ENCODE measurements around the gene PTGDR2.

Gene PTGDR2

DNA sequence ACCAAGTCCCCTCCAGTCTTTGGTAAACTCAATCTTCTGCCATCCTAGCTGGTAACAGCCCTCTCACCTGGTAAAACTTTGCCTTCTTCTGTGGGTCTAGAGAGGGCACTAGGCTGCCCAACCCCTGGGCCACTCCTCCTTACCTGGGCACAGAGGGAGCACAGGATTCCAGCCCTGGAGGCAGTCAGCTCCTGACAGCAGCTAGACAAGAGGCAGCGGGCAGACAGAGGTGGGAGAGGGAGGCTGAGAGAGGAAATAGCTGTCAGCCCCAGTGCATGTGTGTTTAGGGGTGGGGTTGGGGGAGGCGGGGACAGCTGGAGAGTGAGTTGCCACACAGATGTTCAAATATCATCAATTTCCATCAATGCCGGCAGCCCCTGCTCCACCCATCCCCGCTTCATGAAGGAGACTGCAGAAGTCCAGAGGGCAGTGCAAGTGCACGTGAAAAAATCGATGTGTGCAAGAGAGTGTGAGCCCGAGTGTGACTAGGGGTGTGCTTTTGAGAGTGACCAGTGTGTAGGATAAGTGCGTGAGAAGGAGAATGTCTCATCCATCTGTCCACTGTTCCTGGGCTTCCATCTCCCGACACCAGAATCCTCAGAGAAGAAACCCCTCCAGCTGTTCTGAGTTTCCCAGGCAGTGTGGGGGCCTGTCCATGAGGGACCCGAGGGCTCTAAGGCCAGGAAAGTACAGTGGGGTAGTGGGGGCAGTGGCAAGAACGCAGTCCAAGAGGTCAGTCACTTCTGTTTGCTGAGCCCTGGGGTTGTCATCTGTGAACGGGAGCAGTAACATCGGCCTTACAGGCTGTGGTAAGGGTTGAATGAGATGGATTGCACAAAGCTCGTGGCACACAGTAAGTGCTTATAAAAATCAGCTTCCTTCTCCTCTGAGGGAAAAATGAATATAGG is at the start of gene PTGDR2:
TSS of gene PTGDR2 (minus strand) at position 225 of the 908 bp plus-strand sequence. CDS start 2,228 bp downstream, outside the sequence.
- DNase-seq: no peak

DNA sequence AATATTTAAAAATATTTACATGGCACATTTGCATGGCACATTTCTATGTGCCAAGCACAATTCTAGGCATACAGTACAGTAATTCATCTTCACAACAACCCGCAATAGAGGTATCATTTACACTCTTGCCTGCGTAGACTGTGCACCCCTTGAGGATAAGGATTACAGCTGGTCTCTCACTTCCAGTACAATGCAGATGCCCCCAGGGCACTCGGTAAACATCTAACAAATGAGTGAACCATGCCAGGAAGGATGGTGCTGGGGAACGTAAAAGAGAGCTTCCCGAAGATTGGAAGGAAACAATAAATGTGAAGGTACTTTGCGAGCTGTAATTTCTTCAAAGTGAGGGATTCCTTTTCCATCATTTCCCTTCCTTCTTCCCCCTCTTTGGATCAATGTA is 49.3 kb upstream of the PTGDR2 start:
- no peak for DNase-seq

DNA sequence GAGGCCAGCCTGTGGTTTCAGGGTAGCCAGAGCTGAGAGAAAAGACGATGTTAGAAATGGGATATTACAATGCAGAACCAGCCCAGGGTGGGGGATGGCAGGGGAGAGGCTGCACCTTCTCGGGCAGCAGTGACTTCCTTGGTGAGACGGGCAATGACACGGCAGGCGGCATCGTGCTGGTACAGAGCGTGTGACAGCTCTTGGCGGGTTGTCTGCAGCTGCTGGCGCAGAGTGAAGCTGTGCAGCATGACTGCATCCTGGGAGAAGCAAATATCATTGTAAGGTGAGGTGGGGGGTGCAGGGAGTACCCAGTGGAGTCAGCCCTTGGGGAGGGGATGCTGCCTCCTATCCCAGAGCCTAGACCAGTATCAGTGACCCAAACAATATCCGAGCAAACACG is 46.9 kb upstream of the PTGDR2 start:
- DNase-seq: no peak

DNA sequence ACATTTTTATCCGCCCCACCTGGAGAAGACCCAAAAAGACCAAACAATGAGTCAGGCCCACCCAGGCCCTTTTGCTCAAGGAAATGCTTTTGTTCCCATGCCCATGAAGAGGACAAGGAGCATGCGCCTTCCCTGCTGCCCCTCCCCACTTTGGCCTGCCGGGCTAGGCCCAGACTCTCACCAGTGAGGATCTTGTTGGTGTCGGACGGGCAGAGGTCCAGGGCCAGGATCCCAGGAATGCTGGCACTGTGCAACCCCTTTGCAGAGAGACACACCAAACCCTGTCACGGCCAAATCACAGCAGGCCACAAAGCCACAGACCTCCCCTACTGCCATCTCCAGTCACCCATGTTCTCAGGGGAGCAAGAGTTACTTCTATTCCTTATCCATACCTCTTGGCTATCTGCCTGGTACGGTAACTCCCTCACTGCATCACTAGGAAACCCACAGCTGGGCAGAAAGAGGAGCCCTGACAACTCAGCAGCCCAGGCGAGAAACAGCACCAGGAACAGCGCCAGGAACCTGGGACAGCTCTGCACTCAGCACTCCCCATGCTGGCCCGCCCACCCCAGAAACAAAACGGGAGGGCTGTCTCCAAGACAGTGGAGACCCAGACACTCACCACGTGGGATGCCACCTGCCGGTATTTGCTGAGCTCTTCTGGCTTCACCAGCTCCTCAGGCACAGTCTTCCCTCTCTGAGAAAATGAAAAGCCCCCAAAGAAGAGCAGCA is 45.1 kb upstream of the PTGDR2 start:
- DNase-seq: no peak

DNA sequence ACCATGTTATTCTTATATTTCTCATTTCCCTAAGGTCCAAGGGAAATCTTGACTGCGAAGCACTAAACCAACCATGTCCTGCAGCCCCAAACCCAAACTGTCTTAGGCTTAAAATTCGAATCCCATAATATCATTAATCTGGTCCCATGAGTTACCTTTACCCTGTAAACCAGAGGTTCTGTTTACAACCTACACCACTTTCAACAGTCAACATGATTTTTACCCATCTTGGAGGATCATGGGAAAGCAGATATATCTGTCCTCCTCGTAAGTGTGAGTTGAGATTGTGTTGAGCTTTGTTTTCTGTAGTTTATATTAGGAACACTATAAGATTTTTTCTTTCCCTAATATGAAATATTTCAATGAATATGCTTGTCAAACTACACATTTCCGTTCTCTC is 44.2 kb upstream of the PTGDR2 start:
- DNase-seq: no peak

DNA sequence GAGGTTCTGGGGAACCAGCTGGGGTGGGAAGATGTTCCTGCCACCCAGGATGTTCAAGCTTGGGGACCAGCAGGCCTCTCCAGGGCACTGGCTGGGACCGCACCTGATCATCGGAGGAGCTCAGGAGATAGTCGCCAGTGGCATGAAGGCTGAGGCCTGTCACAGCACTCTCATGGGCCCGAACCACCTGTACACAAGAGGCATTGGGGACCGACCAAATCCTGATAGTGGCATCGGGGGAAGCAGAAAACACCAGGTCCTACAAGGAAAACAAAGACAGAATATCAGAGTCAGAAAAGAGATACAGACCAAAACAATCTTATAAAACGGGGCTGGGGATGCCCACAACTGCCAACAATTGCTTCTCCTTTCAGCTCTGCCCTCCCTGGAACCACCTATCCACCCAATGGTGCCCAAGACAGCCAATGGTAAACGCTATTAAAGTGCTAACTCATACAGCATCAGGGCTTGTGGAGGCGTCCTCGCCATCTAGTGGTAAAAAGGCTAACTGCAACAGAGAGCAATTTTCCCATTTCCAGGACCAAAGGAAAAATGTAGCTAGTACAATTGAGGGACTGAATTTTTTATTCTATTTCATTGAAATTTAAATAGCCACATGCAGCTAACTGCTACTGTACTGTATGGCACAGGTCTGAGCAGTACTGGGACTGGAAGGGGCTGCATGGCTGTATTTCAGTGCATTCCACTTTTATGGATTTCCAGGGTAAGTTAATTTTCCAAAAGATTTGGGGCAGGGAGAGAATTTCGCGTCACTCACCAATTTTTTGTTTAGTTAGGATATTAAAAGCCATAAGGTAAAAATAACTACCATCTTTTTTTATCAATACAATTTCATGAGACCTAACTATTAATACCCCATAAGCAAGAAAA is 43.5 kb upstream of the PTGDR2 start:
- DNase-seq: peak; percentile 45

DNA sequence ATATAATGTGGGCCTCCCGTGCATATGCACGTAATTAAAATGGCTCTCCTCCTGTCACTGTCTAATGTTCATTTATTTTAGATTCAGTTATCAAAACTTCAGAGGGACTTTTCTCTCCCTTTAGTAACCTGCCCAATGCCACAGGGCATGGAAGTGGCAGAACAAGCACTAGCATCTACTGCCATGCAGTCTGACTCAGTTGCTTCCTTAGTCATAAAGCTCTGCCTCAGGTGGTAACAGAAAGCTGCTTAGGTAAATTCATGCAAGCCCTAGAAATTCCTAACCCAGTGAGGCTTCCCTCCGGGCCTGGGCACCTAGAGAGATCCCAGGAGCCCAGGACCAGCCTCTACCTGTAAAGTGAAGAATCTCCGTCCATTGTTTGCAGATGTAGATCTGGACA is 41.7 kb upstream of the PTGDR2 start:
- DNase-seq: no peak

DNA sequence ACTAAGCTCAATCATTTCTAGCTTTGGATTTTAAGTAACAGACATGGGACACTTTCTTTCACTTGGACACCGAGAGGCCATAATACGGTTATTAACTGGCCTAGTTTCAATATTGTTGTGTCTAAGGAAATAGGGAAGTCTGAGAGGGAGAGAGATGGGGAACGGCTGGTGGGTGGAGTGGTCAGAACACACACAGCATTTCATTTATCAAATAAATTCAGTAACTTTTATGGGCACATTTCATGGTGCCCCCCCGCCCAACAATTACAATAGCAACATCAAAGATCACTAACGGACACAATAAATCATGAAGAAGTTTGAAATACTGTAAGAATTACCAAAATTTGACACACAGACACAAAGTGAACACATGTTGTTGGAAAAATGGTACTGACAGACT is 39.9 kb upstream of the PTGDR2 start:
- DNase-seq: no peak

DNA sequence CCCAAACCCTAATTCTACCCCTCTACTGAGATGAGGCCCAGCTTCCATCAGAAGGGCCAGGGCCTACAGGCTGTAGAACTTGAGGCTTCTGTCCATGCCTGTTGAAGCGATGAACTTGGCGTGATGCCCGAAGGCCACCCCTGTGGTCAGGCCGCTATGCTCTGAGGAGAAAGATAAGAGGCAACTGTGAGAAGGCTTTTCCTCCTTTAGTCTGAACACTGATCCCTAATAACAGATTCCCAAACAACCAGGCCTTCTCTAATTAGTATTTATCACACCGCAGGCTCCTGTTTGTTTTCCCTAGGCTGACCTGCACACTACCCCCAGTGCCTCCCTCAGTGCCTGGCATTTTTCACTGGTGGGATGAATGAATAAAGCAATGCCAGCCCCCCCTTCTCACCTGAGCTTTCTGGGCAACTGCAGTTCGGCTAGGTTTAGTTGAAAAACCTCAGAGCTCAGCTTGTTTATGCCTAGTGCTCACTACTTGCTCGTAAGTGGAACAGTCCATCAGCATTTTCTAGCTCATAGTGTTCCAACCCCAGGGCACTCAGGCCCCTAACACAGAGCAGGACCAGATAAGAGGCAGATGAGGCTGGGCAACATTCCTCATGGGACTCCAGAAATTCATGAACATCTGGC is 35.5 kb upstream of the PTGDR2 start:
- DNase-seq: no peak

DNA sequence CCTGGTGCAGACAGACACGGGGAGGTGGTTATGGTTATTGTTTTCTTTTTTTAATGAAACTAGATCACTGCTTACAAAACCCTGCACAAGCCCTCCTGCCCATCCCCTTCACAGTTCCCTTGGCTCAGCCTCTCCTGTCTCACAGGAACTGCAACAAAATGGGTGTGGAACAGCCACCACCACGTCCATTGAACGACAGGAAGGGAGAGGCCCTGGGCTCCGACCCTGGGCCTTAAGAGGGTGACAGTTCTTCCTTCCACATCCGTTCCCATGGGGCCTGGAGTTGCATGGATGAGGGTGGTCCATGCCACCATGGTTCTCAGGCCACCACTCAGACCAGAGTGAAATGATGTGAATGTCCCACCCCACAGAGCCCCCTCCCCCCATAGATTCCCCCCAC is 34.9 kb upstream of the PTGDR2 start:
- DNase-seq: no peak

DNA sequence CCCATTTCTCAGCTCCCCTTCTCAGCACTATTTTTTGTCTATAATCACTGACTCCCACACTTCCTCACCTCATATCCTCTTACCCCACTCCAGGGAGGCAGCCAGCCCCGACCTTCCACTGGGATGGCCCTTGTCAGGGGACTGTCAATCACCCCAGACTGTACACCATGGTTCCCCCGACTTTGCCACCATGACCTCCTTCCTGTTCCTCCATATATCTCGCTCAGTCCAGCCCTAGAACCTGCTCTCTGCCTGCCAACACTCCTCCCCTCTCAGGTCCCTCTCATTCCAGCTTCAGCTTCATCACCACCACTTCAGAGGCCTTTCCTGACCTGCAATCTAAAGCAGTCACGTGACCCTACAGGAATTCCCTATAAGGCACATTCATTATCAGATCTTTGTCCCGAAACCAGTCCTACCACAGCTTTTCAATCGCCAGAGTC is 34.1 kb upstream of the PTGDR2 start:
- DNase-seq: no peak

DNA sequence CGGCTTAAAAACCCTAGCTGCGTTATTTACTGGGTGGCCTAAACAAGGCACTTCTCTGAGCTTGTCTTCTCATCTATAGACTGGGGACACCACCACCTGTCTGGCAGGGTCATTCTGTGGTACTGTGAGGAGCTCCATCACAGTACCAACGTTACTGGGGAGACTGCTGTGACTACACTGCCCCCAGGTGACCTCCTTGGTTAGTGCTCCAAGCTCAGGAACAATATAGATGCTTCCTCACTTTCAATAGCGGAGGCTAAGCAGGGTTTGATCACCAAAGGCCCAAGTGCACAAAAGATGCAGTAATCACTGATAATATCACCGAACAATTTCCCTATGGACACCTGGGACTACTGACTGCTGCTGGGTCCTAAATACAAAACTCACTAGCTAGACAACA is 31.8 kb upstream of the PTGDR2 start:
- no peak for DNase-seq

DNA sequence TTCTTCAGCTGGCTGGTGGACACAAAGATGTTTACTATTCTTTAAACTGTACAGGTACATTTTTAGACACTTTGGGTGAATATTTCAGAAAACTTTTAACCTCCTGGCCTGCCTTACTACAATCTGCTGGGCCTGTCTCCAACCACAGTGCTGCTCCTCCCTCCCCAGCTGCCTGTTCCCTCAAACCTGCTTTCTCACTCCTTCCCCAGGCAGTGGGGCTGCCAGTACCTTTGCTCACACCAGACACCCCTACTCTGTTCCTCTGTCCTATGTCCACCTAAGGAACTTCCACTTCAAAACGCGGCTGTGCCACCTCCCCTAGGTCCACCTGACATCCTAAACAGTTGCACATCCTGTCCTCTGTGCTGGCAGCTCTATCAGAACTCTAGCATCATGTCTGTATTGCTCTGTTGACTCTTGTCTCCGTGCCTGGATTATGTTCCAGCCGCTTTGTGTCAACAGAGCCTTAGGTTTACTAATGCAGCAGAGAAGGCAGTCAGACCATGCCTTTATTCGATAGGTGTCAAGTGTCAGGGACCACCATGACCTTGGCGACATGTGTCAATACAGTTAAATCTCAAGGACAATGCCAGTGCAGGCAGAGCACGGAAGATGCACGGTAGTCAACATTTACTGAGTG is 25.0 kb upstream of the PTGDR2 start:
- DNase-seq: no peak

DNA sequence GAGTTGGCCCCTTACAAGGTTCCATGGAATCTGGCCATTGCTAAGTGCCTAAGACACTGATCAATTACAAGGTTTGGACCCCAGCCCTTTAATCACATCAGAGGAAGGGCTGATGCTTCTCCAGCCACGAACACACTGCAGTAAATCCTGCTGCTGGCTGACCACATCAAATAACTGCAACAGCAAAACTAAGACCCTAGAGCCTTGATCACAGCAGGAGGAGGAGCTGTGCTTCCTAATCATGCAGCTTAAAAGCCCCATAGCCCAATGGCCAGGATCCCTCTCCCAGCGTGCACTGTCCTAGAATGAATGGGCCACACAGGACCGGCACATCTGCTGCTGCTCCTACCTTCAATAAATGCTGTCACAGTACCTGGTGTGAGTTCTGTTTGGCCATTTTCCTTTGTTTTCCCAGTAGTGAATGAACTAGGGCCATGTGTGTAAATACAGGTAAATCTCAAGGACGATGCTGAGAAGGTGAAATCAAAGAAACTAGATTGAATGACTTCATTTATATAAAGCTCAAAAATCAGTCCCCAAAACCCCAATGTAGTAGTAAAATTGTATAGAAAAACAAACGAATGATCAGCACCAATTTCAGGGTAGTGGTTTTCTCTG is 24.3 kb upstream of the PTGDR2 start:
- no peak for DNase-seq

DNA sequence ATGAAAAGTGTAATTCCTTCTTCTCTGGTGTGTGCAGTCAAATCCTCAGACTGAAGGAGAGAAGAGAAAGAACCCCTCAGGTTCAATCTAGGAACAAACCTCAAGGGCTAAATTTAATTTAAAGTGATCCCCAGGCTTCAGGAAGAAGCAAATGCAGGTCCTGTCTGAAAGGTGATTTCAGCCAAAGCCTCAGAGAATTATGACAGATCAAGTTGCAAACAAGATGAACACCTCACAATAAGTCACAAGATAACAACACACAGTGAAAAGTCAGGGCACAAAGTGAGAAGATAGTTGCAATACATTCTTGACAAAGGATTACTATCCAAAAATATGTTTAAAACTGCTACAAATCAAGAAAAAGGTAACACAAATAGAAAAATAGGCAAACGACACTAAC is 23.4 kb upstream of the PTGDR2 start:
- DNase-seq: no peak

DNA sequence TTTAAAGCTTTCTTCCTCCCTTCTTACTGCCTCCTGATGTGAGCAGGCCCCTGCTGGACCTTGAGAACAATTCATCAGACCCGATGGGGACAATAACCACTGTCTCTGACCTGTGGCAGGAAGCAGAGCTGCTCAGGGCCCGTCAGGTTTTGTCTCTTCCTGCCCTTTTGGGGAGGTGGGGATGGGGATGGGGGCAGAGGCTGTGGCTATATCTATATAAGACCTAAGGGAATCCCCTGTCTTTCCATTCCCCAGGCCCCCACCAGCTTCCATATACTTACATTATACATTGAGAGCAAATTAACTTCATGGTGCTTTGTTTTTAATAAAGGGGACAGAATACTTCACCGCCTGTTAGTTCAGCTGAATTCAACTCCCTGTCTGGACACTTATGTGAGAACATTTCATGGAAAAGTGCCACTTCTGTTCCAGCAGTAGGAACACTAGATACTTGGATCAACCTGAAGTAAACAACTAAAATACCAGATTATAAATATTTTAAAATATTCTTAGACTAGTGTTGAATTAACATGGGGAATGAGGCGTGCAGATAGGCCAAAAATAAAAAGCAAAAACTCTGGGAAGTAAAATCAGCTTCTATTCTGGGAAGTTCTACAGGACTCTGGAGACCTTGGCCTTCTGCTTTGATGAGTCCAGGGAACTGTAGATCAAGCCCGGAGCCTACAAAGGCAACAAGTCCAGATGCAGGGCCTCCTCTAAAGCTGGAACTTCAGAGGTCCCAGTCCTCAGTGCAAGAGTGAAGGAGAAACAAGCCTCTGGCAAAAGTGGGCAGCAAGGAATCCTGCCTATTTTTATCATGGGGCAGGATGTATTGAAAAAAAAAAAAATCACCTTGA is 22.7 kb upstream of the PTGDR2 start:
- DNase-seq: no peak

DNA sequence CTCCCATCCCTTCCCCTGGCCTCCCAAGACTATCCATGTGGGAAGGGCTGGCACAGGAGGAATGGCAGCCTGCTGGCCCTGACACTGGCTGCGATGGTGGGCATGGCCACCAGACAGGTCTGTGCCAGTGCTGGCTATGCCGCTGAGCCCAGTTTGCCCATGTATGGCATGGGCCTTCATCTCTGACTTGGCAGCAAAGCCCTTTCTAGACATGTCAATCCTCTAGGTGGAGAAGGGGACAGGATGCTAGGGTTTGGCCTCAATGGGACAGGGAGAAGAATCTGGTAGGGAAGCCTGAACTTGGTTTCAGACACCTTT is 20.4 kb upstream of the PTGDR2 start:
- DNase-seq: no peak

DNA sequence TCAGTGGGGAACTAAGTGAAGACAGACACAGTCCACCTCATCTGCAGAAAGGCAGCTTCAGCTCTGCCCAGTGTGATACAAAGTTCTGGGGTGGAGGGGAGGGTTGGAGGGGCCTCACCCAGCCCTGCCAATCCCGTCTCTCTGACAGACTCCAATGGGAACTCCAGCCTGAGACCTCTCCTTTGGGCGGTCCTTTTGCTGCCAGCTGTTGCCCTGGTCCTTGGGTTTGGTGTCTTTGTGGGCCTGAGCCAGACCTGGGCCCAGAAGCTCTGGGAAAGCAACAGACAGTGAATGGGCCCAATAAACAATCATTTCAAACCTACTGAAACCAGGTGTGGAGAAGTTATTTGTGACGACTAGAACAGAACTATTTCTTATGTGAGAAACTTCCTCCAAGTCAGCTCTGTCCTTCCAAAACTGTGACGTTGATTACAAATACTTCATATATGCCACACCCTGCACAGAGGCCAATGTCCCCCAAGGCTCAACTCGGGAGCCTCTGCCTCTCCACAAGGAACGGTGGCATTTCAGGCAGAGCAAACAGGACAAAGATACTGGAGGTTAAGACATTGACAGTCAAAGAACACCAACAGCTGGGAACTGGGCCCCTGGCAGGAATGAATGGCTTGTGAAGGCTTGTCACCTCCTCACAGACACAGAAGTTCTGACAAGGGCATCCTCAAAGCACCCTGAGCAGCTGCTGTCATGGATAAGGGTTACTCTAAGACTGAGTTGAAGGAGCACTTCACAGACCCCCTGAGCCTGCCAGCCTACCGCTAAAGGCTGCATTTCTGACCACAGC is 19.8 kb upstream of the PTGDR2 start:
- DNase-seq: no peak

DNA sequence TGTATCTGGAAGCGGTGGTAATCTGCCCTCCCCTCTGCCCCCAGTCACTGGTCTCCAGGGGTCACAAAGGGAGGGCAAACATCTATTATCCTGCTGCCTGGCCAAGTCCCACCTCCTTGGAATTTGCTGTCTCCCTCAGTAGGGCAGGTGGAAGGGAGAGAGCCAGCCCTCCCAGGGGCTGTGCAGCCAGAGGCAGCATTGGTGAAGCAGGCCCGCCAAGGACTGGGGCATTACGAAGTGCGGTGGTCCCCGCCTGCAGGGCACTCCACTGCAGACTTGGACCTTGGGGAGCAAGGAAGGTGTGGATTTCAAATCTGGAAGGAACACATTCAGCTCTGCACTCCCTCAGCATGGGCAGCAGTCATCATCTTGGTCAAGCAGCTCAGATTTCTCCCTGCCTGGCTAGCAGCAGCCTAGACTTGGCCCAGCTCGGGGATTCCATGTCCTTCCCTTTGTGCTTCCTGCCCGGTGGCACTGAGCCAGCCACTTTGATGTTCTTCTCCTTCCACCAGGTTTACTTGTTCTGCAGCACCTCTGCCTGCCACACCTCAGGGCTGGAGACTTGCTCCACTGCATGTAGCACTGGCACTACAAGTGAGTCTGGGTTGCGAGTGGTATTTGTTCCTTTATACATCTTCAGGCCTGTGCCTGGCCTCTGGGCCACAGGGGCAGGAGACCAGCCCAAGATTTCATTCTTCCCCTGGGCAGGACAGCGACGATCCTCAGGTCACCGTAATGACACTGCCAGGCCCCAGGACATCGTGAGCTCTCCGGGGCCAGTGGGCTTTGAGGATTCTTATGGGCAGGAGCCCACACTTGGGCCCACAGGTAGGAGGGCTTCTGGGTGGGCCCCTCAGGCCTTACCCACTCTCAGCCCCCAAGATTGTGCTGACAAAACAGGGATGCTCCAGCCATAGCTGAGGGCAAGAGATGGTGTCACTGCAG is 18.9 kb upstream of the PTGDR2 start:
- no peak for DNase-seq

All from T1000 (cell line).